Thymus (tissue), 11 donors: ENCODE measurements around the gene SST. TPM values are rescaled to one million over a fixed set of nuclear protein-coding genes. Genes with fewer than 3 reads are reported as not detected.
"Not testable (repeated sequence)": the region's sequence is repeated elsewhere in the genome, so short reads cannot be mapped to it uniquely, and the experiment has no call there.

Experiments used
- DNase-seq, 9 donors: peaks; one replicate each; pipeline ENCODE4 v3.0.0-alpha.2; 2013; ENCODE audit warnings: low spot score in 9 of 9, low read depth in 6 of 9, missing footprints in 1 of 9
- H3K27ac ChIP-seq, 2 donors: one replicate each; pipeline ENCODE4 v1.5.1; 2013; ENCODE audit warnings: control low read depth in 1 of 2, low read depth in 1 of 2, low read length in 1 of 2, mild to moderate bottlenecking in 1 of 2, moderate library complexity in 1 of 2
- H3K27me3 ChIP-seq, 2 donors: one replicate each; pipeline ENCODE4 v1.5.1; 2013; ENCODE audit warnings: low read length in 1 of 2; ENCODE audit not compliant: control insufficient read depth in 2 of 2, insufficient read depth in 1 of 2
- H3K36me3 ChIP-seq, 2 donors: one replicate each; pipeline ENCODE4 v1.5.1; 2013; ENCODE audit warnings: low read length in 1 of 2, mild to moderate bottlenecking in 1 of 2, moderate library complexity in 1 of 2; ENCODE audit not compliant: control insufficient read depth in 2 of 2, insufficient read depth in 2 of 2
- H3K4me1 ChIP-seq, 2 donors: one replicate each; pipeline ENCODE4 v1.5.1; 2013; ENCODE audit warnings: low read length in 2 of 2; ENCODE audit not compliant: control insufficient read depth in 2 of 2, insufficient read depth in 2 of 2
- H3K4me3 ChIP-seq, 2 donors: one replicate each; pipeline ENCODE4 v1.5.1; 2013; ENCODE audit warnings: low read length in 2 of 2, control low read depth in 1 of 2, mild to moderate bottlenecking in 1 of 2
- H3K9me3 ChIP-seq, 2 donors: one replicate each; pipeline ENCODE4 v1.5.1; 2013; ENCODE audit warnings: low read length in 1 of 2, mild to moderate bottlenecking in 1 of 2; ENCODE audit not compliant: control insufficient read depth in 2 of 2, insufficient read depth in 1 of 2
- WGBS: extraction: QIAGEN DNeasy Blood & Tissue Kit; methylation state at CpG from one replicate; pipeline ENCODE4 v1.1.7; 2013; 5-methylcytosine and 5-hydroxymethylcytosine counted together
- polyA plus RNA-seq: library from polyadenylated mRNA; stranded (reverse); fragments of 200-250 nt; gene quantifications from one replicate; pipeline ENCODE4 v1.2.3, GENCODE V29; 2013
- total RNA-seq: library from RNA; stranded (reverse); fragments of 120-200 nt; gene quantifications from one replicate; pipeline ENCODE4 v1.2.4, GENCODE V29; 2013
- donor health status: healthy.

The SST gene
- total and polyA plus RNA-seq, 2 donors = 1.3 to 24.1 TPM

DNA sequence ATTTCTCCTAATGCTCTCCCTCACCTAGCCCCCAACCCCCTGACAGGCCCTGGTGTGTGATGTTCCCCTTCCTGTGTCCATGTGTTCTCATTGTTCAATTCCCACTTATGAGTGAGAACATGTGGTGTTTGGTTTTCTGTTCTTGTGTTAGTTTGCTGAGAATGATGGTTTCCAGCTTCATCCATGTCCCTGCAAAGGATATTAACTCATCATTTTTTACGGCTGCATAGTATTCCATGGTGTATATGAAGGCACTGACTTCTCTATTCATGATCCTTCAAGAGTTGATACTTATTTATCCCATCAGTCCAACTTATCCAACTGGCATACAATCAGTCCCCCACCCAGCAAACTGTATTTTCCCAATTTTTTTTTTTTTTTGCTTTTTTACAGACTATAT, 24.8 kb downstream of the SST start:
- H3K27me3 ChIP-seq, H3K4me3 ChIP-seq, H3K36me3 ChIP-seq, H3K27ac ChIP-seq, H3K9me3 ChIP-seq, H3K4me1 ChIP-seq, DNase-seq: not testable (repeated sequence)
- WGBS = 98% methylated on average over 1 of the region's 1 CpG

DNA sequence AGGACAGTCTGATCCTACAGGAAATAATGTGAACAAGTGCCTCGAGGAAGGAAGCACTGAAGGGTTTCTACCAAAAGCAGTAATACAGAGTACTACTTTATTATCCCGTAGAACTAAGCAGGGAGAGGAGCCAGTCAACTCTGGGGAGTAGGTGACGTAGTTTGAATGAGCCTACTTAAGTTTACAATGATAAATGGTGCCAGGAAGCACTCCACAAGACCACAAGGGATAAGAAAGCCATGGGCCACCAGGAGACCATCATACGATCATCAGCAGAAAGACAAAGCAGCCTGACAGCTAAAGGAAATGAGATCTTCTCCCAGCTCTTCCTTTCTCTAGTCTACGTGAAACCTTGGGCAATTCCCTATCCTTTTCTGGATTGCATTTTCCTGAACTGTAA, 27.3 kb downstream of the SST start:
- no peaks in the 10 kb centered on the region for H3K27me3 ChIP-seq
- no peak for DNase-seq
- WGBS = 70% methylated on average over 5 of the region's 5 CpGs
- H3K4me1 ChIP-seq = no peaks in the 10 kb centered on the region
- no peaks in the 10 kb centered on the region for H3K36me3 ChIP-seq
- no peaks in the 10 kb centered on the region for H3K9me3 ChIP-seq
- H3K27ac ChIP-seq = no peak overlapping the region
- no peak overlapping the region for H3K4me3 ChIP-seq

DNA sequence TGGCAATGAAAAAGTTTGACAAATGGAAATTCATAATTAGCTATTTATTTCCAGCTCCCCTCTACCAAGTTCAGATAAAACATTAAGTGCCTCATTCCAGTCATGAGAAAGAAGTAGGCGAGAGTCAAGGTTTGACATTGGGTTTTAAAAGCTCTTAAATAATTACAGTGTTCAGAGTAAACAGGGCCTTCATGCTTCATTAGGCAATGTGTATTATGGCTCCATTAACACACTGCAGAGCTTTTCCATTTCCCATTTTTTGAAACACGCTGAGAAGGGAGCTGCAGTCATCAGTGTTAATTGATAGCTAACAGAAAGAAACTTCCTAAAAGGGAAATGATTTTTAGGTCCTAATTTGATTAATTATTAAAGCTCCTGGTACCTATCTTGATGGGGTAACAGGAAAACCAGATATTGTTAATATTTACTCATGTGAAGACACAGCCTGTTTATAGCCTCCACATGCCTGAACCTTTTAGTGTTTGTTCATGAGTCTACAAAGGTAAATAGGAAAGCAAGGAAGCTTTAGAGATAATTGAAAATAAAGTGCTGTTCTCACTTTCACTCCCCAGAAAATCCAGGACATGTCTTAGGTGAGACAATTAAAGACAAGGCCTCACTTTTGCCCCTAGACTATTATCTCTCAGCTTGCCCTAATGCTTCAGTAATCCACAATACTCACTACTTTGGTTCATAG, 28.7 kb downstream of the SST start:
- no peaks in the 10 kb centered on the region for H3K4me1 ChIP-seq
- no peak overlapping the region for H3K4me3 ChIP-seq
- 88% methylated on average over 2 of the region's 2 CpGs for WGBS
- H3K27ac ChIP-seq = no peak overlapping the region
- no peaks in the 10 kb centered on the region for H3K27me3 ChIP-seq
- H3K36me3 ChIP-seq = no peaks in the 10 kb centered on the region
- no peaks in the 10 kb centered on the region for H3K9me3 ChIP-seq
- DNase-seq = no peak

DNA sequence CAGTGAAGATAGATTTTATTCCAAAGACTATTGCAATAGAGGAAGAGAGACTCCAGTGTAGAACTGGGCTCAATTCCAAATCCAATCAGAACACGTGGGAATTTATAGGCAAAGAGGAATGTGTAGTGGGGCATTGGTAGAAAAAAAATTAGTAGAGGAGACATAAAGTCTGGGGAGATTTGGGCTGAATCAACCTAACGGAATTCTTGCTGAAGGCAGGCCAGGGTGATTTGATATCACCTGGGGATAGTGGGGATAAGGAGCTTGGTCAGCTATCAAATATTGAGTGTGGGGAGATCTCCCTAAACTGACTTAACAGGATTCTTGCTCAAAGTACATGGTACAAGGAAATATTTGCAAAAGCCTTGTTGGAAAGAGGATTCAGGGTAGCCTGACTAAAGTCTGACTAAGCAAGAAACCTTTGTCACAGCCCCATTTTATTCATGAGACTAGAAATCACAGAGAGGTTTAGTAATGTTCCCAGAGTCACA, 29.6 kb downstream of the SST start:
- Histone ChIP-seq H3K27me3 (no peaks in the 10 kb centered on the region), H3K9me3 (no peaks in the 10 kb centered on the region)
- 93% methylated on average over 2 of the region's 2 CpGs for WGBS

DNA sequence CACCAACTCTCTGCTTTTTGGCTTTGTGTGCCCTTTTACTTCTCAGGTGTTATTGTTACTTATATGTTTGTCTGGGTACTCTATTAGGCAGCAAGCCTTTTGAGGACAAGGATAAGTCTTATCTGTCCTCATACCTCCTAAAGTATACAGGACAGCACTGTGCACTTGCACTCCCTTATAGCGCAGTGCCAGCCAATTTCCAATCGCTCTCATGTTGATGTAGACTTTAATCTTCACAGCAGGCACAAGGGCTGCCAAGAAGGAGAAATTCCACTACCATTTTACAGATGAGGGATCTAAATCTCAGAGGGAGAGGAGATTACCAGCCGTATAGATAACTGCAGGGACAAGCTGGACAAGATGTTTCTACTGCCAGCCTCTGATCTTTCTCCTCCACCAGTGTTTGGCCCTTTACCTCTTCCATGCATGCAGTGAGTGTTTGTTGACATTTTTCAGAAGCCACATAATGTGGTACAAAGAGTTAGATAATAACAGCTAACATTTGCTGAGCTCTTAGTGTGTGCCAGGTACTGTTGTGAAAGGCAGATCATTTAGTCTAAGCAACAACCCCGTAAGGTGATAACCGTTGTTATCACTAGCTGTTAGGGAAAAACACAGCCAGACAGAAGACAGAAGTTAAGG, 30.1 kb downstream of the SST start:
- Histone ChIP-seq H3K36me3 (no peaks in the 10 kb centered on the region), H3K4me3 (no peak overlapping the region), H3K9me3 (no peaks in the 10 kb centered on the region), H3K27ac (no peak overlapping the region), H3K27me3 (no peaks in the 10 kb centered on the region), H3K4me1 (no peaks in the 10 kb centered on the region)
- DNase-seq = no peak
- WGBS = 75% methylated on average over 5 of the region's 5 CpGs

More for the DNA sequence above, 29.6 kb downstream of the SST start:
- H3K27ac ChIP-seq = no peak overlapping the region
- no peaks in the 10 kb centered on the region for H3K4me1 ChIP-seq
- no peak overlapping the region for H3K4me3 ChIP-seq
- no peaks in the 10 kb centered on the region for H3K36me3 ChIP-seq
- DNase-seq = no peak

DNA sequence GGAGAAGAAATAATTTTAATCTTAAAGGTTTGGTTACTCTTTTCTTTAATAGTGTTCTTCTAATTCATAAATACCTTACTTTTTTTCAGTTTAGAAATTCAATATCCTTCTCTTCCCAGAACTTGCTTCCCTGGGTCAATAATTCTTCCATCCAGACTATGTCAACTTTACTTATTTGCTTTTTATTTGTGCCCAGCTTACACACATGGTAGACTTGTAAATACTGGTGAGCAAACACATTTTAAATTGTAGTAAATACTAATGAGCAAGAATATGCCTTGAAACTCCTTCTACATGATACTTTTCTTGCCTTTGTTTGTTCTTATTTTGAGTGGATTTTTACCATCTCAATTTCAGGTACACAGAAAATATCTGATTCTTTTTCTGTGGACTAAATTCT, 33.7 kb downstream of the SST start:
- H3K27ac ChIP-seq = no peak overlapping the region
- H3K9me3 ChIP-seq = no peaks in the 10 kb centered on the region
- no peak overlapping the region for H3K4me3 ChIP-seq
- no peaks in the 10 kb centered on the region for H3K27me3 ChIP-seq
- DNase-seq = no peak
- no peaks in the 10 kb centered on the region for H3K4me1 ChIP-seq
- no peaks in the 10 kb centered on the region for H3K36me3 ChIP-seq

DNA sequence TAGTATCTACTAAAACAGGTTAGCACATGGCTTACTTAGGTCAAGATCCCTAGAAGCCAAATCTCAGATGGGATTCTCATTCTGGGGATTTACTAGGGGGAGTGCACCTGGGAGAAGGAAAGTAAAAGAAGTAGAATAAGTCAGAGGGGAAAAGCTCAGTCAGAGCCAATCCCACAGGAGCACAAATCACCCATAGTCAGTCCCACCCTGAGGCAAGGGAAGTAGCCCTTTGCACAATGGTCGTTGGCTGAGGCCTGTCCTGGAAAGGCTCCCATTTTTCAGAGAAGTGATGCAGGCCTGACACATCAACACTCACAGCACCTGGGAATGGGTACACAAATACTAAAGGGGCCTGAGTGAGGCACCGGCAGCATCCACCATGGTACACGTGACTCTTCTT, 39.8 kb downstream of the SST start:
- Histone ChIP-seq H3K27ac (no peak overlapping the region), H3K9me3 (no peaks in the 10 kb centered on the region), H3K4me3 (no peak overlapping the region), H3K4me1 (no peaks in the 10 kb centered on the region), H3K27me3 (no peaks in the 10 kb centered on the region), H3K36me3 (no peaks in the 10 kb centered on the region)
- WGBS = 82% methylated on average over 3 of the region's 3 CpGs
- no peak for DNase-seq

DNA sequence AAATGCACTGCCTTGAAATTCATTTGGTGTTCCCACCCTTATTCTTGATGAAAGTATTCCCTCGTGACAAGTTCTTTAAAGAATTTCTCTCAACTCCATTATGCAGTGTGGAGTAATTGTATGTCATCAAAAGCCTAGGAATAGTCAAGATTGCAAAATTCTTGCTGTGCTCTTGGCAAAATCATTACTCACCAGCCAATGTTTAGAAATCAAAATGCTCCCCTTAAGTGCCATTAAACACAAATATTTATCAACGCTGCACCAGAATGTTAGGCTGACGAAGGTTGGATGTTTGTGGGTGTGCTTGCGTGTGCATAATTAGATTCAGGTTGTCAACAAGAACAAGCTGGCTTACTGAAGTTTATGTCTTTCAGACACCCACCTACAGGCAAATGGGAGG, 40.5 kb downstream of the SST start:
- H3K36me3 ChIP-seq = no peaks in the 10 kb centered on the region
- DNase-seq = no peak
- H3K4me1 ChIP-seq = no peaks in the 10 kb centered on the region
- WGBS = 91% methylated on average over 4 of the region's 4 CpGs
- H3K27me3 ChIP-seq = no peaks in the 10 kb centered on the region
- H3K27ac ChIP-seq = no peak overlapping the region
- H3K9me3 ChIP-seq = no peaks in the 10 kb centered on the region
- no peak overlapping the region for H3K4me3 ChIP-seq

DNA sequence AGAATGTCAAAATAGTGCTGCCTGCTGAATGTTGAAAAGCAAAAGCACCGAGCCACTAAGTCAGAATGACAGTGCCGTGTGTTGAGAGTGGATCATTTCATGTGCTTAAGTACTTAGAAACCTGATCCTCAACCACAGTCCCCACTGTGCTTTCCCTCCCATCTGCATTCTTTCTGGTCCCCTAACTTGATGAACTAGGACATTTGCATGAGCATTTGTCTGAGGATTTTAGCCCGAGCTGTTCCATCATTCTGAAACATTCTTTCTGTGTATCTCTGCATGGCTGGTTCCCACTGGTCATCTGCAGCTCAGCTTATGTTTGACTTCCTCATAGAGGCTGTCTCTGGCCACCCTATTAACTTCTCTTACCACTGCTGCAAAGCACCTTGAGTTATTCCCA, 42.0 kb downstream of the SST start:
- Histone ChIP-seq H3K9me3 (no peaks in the 10 kb centered on the region), H3K4me1 (no peaks in the 10 kb centered on the region), H3K27ac (no peak overlapping the region), H3K36me3 (no peaks in the 10 kb centered on the region), H3K27me3 (peaks cover 0 to 4% of the 10 kb centered on the region in 2 donors), H3K4me3 (no peak overlapping the region)
- no peak for DNase-seq
- 60% methylated on average over 3 of the region's 3 CpGs for WGBS
